HEK293 (cell line): ENCODE results near the gene OPCML.

Experiments
- CTCF ChIP-seq: fragments of 450-650 bp; formaldehyde crosslinking; IDR thresholded peaks from 2 replicates; pipeline ENCODE4 v1.5.1; 2016; ENCODE audit warnings: missing biosample characterization, missing genetic modification characterization
- SALL2 ChIP-seq: fragments of 450-650 bp; formaldehyde crosslinking; IDR thresholded peaks from 2 replicates; pipeline ENCODE4 v1.5.0; 2017; ENCODE audit warnings: missing biosample characterization, mild to moderate bottlenecking, missing genetic modification characterization, borderline replicate concordance
- SP2 ChIP-seq: fragments of 450-650 bp; formaldehyde crosslinking; IDR thresholded peaks from 2 replicates; pipeline ENCODE4 v1.5.1; 2016; ENCODE audit warnings: missing biosample characterization, missing genetic modification characterization
- ZNF239 ChIP-seq: fragments of 450-650 bp; formaldehyde crosslinking; IDR thresholded peaks from 2 replicates; pipeline ENCODE4 v1.5.1; 2016; ENCODE audit warnings: missing biosample characterization, missing genetic modification characterization
- ZSCAN5A ChIP-seq: fragments of 450-650 bp; formaldehyde crosslinking; IDR thresholded peaks from 2 replicates; pipeline ENCODE4 v1.5.1; 2016; ENCODE audit warnings: missing biosample characterization, missing genetic modification characterization

- TF ChIP-seq CTCF (no peak), SP2 (tag by site-specific recombination) (no peak), SALL2 (tag by site-specific recombination) (no peak), ZSCAN5A (tag by site-specific recombination) (no peak), ZNF239 (tag by site-specific recombination) (no peak)
These were observed 171.2 kb downstream of the OPCML start for GRCh38 chr11:133360860-133361688.
